ENCODE measurements around the gene GPC6. TPM values are rescaled to one million over a fixed set of nuclear protein-coding genes. Genes with fewer than 3 reads are reported as not detected.

Gene GPC6
- total RNA-seq, 1 experiment from 2014 or later, result 0.22 TPM

- BruUV-seq (replicated peaks), result no TSS peak
- no peak overlapping the region for H3K9ac ChIP-seq (ENCODE audit: low read length)
- H3K4me1 ChIP-seq (ENCODE audit: control insufficient read depth in 1 of 2, insufficient read depth in 2 of 2, low read length in 2 of 2), result no peaks in the 10 kb centered on the region
- ChIA-PET RAD21 (ENCODE audit: low non-redundant PET in 1 of 2, low total read pairs in 2 of 2, uncharacterized antibody in 2 of 2, unreplicated experiment in 2 of 2) (no interaction called here), CTCF (no interaction called here), POLR2A (no interaction called here)
- no peak overlapping the region for H3K27ac ChIP-seq (ENCODE audit: low read depth, low read length)
- no peaks in the 10 kb centered on the region for H4K20me1 ChIP-seq (ENCODE audit: insufficient read depth)
- H3K27me3 ChIP-seq (ENCODE audit: insufficient read depth, low read length), result no peaks in the 10 kb centered on the region
- intact Hi-C loops (cut with micrococcal nuclease), result no loop called here
- H2AFZ ChIP-seq (ENCODE audit: low read depth, low read length, poor library complexity, severe bottlenecking), result no peak overlapping the region
- H3K79me2 ChIP-seq (ENCODE audit: insufficient read depth, low read length), result no peaks in the 10 kb centered on the region
- H3K4me2 ChIP-seq (ENCODE audit: low read length), result no peak overlapping the region
- H3K4me3 ChIP-seq (replicated peaks in 1 of 2; ENCODE audit: low read depth in 1 of 2, low read length in 2 of 2), result no peak overlapping the region
- DNase-seq (ENCODE audit: low read depth, low spot score) (no peak), ATAC-seq (no peak)
- peaks cover 22 to 23% of the 10 kb centered on the region in 2 experiments; a peak in 2 of 4 replicates for H3K9me3 ChIP-seq (ENCODE audit: control insufficient read depth in 1 of 2, insufficient read depth in 1 of 2, low read depth in 1 of 2, low read length in 2 of 2)
- TF ChIP-seq RAD21 (IDR thresholded peaks at IDR 0.05; ENCODE audit: low read depth), result no peak
- TF ChIP-seq REST (IDR thresholded peaks at IDR 0.05; ENCODE audit: low read depth), result no peak
- no peak for TF ChIP-seq SIN3A (IDR thresholded peaks at IDR 0.05; ENCODE audit: low read depth)
- TF ChIP-seq, protein P1, sequence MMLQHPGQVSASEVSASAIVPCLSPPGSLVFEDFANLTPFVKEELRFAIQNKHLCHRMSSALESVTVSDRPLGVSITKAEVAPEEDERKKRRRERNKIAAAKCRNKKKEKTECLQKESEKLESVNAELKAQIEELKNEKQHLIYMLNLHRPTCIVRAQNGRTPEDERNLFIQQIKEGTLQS (IDR thresholded peaks at IDR 0.05), result no peak
- TF ChIP-seq TCF7L2 (IDR thresholded peaks at IDR 0.05; ENCODE audit: borderline replicate concordance, extremely low read depth, insufficient read depth, insufficient read length), result no peak
- TF ChIP-seq SRF (IDR thresholded peaks at IDR 0.05; ENCODE audit: low read depth), result no peak
- no peak for TF ChIP-seq POLR2AphosphoS5 (IDR thresholded peaks at IDR 0.05; ENCODE audit: low read depth, low read length)
- no peak for TF ChIP-seq CEBPB (IDR thresholded peaks at IDR 0.05; ENCODE audit: low read depth)
- TF ChIP-seq JUND (IDR thresholded peaks at IDR 0.05), result no peak
- no peak for TF ChIP-seq POLR2A (IDR thresholded peaks at IDR 0.05; ENCODE audit: borderline replicate concordance, extremely low read depth, insufficient read depth, insufficient read length)
- no peak for TF ChIP-seq SP1 (IDR thresholded peaks at IDR 0.05; ENCODE audit: low read depth)
- no peaks in the 10 kb centered on the region for H3K9me2 ChIP-seq (ENCODE audit: insufficient read depth)
- no peaks in the 10 kb centered on the region for H3K36me3 ChIP-seq (ENCODE audit: control insufficient read depth in 1 of 2, insufficient read depth in 2 of 2, low read length in 2 of 2)
Measured at GRCh38 chr13:93977986-93978385, 751.4 kb downstream of the GPC6 start.
